Measurements from ENCODE around the gene MYH7.
"Not testable (repeated sequence)": the region's sequence is repeated elsewhere in the genome, so short reads cannot be mapped to it uniquely, and the experiment has no call there.

The MYH7 gene

GRCh38 chr14:23409475-23409874, 26.0 kb downstream of the MYH7 start:
- Mint-ChIP-seq H3K4me1 (peaks cover 14% of the 10 kb centered on the region), H3K27ac (no peak overlapping the region), H3K27me3 (peaks cover 98% of the 10 kb centered on the region), H3K9me3 (no peaks in the 10 kb centered on the region), H3K36me3 (no peaks in the 10 kb centered on the region), H3K4me3 (no peak overlapping the region)
- peak; percentile 2 for ATAC-seq

- H3K9me3 Mint-ChIP-seq = no peaks in the 10 kb centered on the region
- no peak overlapping the region for H3K27ac Mint-ChIP-seq
- H3K4me1 Mint-ChIP-seq = peaks cover 14% of the 10 kb centered on the region
- no peak overlapping the region for H3K4me3 Mint-ChIP-seq
- H3K27me3 Mint-ChIP-seq = peaks cover 94% of the 10 kb centered on the region
- no peak for ATAC-seq
- no peaks in the 10 kb centered on the region for H3K36me3 Mint-ChIP-seq
Observed at GRCh38 chr14:23408307-23408630, 27.2 kb downstream of the MYH7 start.

GRCh38 chr14:23407516-23408306, 27.7 kb downstream of the MYH7 start, which contains the start of gene MYH6:
TSS of gene MYH6 (minus strand) at chr14:23408273. CDS start at chr14:23407223, 1,050 bp downstream.
- H3K4me1 Mint-ChIP-seq = peaks cover 18% of the 10 kb centered on the region
- no peaks in the 10 kb centered on the region for H3K9me3 Mint-ChIP-seq
- ATAC-seq = no peak
- peaks cover 94% of the 10 kb centered on the region for H3K27me3 Mint-ChIP-seq
- H3K4me3 Mint-ChIP-seq = no peak within 1 kb of the TSS
- no peaks in the 10 kb centered on the region for H3K36me3 Mint-ChIP-seq
- no peak within 1 kb of the TSS for H3K27ac Mint-ChIP-seq

GRCh38 chr14:23406725-23407355, 28.6 kb downstream of the MYH7 start:
- Mint-ChIP-seq H3K9me3 (no peaks in the 10 kb centered on the region), H3K4me1 (peaks cover 19% of the 10 kb centered on the region), H3K27ac (no peak overlapping the region), H3K27me3 (peaks cover 94% of the 10 kb centered on the region), H3K4me3 (no peak overlapping the region), H3K36me3 (no peaks in the 10 kb centered on the region)
- ATAC-seq = no peak

GRCh38 chr14:23406244-23406643, 29.2 kb downstream of the MYH7 start:
- Mint-ChIP-seq H3K27me3 (peaks cover 94% of the 10 kb centered on the region), H3K4me1 (peaks cover 19% of the 10 kb centered on the region), H3K36me3 (no peaks in the 10 kb centered on the region), H3K27ac (no peak overlapping the region), H3K4me3 (no peak overlapping the region), H3K9me3 (no peaks in the 10 kb centered on the region)
- peak; percentile 81 for ATAC-seq

- Mint-ChIP-seq H3K9me3 (no peaks in the 10 kb centered on the region), H3K4me3 (no peak overlapping the region), H3K27me3 (peaks cover 89% of the 10 kb centered on the region), H3K4me1 (peaks cover 19% of the 10 kb centered on the region), H3K36me3 (no peaks in the 10 kb centered on the region), H3K27ac (no peak overlapping the region)
- ATAC-seq = no peak
Observed at GRCh38 chr14:23405516-23406025, 29.9 kb downstream of the MYH7 start.

GRCh38 chr14:23405096-23405495, 30.4 kb downstream of the MYH7 start:
- Mint-ChIP-seq H3K27me3 (peaks cover 84% of the 10 kb centered on the region), H3K4me1 (peaks cover 19% of the 10 kb centered on the region), H3K27ac (no peak overlapping the region), H3K36me3 (no peaks in the 10 kb centered on the region), H3K9me3 (no peaks in the 10 kb centered on the region), H3K4me3 (no peak overlapping the region)
- no peak for ATAC-seq

- no peak for ATAC-seq
- H3K9me3 Mint-ChIP-seq = no peaks in the 10 kb centered on the region
- H3K4me3 Mint-ChIP-seq = no peak overlapping the region
- H3K27me3 Mint-ChIP-seq = peaks cover 82% of the 10 kb centered on the region
- no peak overlapping the region for H3K27ac Mint-ChIP-seq
- peaks cover 19% of the 10 kb centered on the region for H3K4me1 Mint-ChIP-seq
- no peaks in the 10 kb centered on the region for H3K36me3 Mint-ChIP-seq
Observed at GRCh38 chr14:23404331-23404900, 31.0 kb downstream of the MYH7 start.

GRCh38 chr14:23403908-23404307, 31.6 kb downstream of the MYH7 start:
- Mint-ChIP-seq H3K27ac (no peak overlapping the region), H3K4me3 (no peak overlapping the region), H3K27me3 (peaks cover 78% of the 10 kb centered on the region), H3K36me3 (no peaks in the 10 kb centered on the region), H3K9me3 (no peaks in the 10 kb centered on the region), H3K4me1 (peaks cover 19% of the 10 kb centered on the region)
- ATAC-seq = no peak

- Mint-ChIP-seq H3K27ac (no peak overlapping the region), H3K36me3 (no peaks in the 10 kb centered on the region), H3K27me3 (peaks cover 76% of the 10 kb centered on the region), H3K4me1 (peaks cover 19% of the 10 kb centered on the region), H3K4me3 (no peak overlapping the region), H3K9me3 (no peaks in the 10 kb centered on the region)
- ATAC-seq = no peak
Observed at GRCh38 chr14:23403139-23403438, 32.4 kb downstream of the MYH7 start.

- Mint-ChIP-seq H3K4me1 (peaks cover 19% of the 10 kb centered on the region), H3K36me3 (no peaks in the 10 kb centered on the region), H3K9me3 (no peaks in the 10 kb centered on the region), H3K27me3 (peaks cover 76% of the 10 kb centered on the region), H3K27ac (no peak overlapping the region), H3K4me3 (no peak overlapping the region)
- ATAC-seq = no peak
Observed at GRCh38 chr14:23402296-23403138, 32.9 kb downstream of the MYH7 start.

- Mint-ChIP-seq H3K27me3 (peaks cover 65% of the 10 kb centered on the region), H3K4me3 (no peak overlapping the region), H3K36me3 (no peaks in the 10 kb centered on the region), H3K4me1 (peaks cover 11% of the 10 kb centered on the region), H3K9me3 (no peaks in the 10 kb centered on the region), H3K27ac (no peak overlapping the region)
- ATAC-seq = no peak
Observed at GRCh38 chr14:23401291-23401690, 34.2 kb downstream of the MYH7 start.

GRCh38 chr14:23400496-23401149, 34.8 kb downstream of the MYH7 start:
- H3K4me3 Mint-ChIP-seq, H3K4me1 Mint-ChIP-seq, ATAC-seq, H3K36me3 Mint-ChIP-seq, H3K9me3 Mint-ChIP-seq, H3K27ac Mint-ChIP-seq: not testable (repeated sequence)
- peaks cover 58% of the 10 kb centered on the region for H3K27me3 Mint-ChIP-seq

- H3K27me3 Mint-ChIP-seq = peaks cover 48% of the 10 kb centered on the region
- no peaks in the 10 kb centered on the region for H3K36me3 Mint-ChIP-seq
- no peak for ATAC-seq
- H3K4me1 Mint-ChIP-seq = peaks cover 4% of the 10 kb centered on the region
- no peak overlapping the region for H3K4me3 Mint-ChIP-seq
- H3K27ac Mint-ChIP-seq = no peak overlapping the region
- H3K9me3 Mint-ChIP-seq = no peaks in the 10 kb centered on the region
Observed at GRCh38 chr14:23399591-23399990, 35.9 kb downstream of the MYH7 start.

GRCh38 chr14:23399136-23399535, 36.3 kb downstream of the MYH7 start:
- Mint-ChIP-seq H3K4me3 (no peak overlapping the region), H3K27me3 (peaks cover 46% of the 10 kb centered on the region), H3K4me1 (peaks cover 4% of the 10 kb centered on the region), H3K36me3 (no peaks in the 10 kb centered on the region), H3K27ac (no peak overlapping the region), H3K9me3 (no peaks in the 10 kb centered on the region)
- no peak for ATAC-seq
